CD4-positive, alpha-beta T cell treated with Interleukin-17A for 1 hour (primary cell): Measurements from ENCODE around the gene OR2L5.

Source experiments
- DNase-seq: peaks from one replicate; pipeline ENCODE4 v3.0.0-alpha.2; 2020

Gene OR2L5

GRCh38 chr1:248013229-248013710 lies at the start of gene OR2L5:
Gene OR2L5 (plus strand): TSS chr1:248013660. CDS start chr1:248021948, 8,288 bp downstream.
- DNase-seq, result no peak

- no peak for DNase-seq
Observed at GRCh38 chr1:247964933-247965332, 48.5 kb upstream of the OR2L5 start, which contains the start of gene OR2AK2. Gene OR2AK2 (plus strand): TSS chr1:247965233. CDS start chr1:247965377, 144 bp downstream.

GRCh38 chr1:247966532-247967204 lies 46.8 kb upstream of the OR2L5 start:
- DNase-seq, result no peak

- DNase-seq, result no peak
Observed at GRCh38 chr1:247992986-247993385, 20.5 kb upstream of the OR2L5 start.

GRCh38 chr1:247998811-247999210 lies 14.6 kb upstream of the OR2L5 start:
- no peak for DNase-seq

- DNase-seq, result no peak
Observed at GRCh38 chr1:248000169-248000568, 13.3 kb upstream of the OR2L5 start.

- DNase-seq, result no peak
Observed at GRCh38 chr1:248007778-248008177, 5.7 kb upstream of the OR2L5 start.

- DNase-seq, result no peak
Observed at GRCh38 chr1:248009681-248010080, 3.8 kb upstream of the OR2L5 start.

GRCh38 chr1:248015803-248016202 lies 2.3 kb downstream of the OR2L5 start:
- no peak for DNase-seq

- no peak for DNase-seq
Observed at GRCh38 chr1:248029770-248030169, 16.3 kb downstream of the OR2L5 start, which contains the start of gene OR2L2. Gene OR2L2 (plus strand): TSS chr1:248030070. CDS start chr1:248038268, 8,198 bp downstream.

- DNase-seq, result no peak
Observed at GRCh38 chr1:248045209-248045608, 31.7 kb downstream of the OR2L5 start.

GRCh38 chr1:248046536-248046935 lies 33.1 kb downstream of the OR2L5 start, which contains the start of gene OR2L3:
Gene OR2L3 (plus strand): TSS chr1:248046836. CDS start chr1:248060682, 13,846 bp downstream.
- DNase-seq, result no peak

GRCh38 chr1:248047008-248047407 lies 33.5 kb downstream of the OR2L5 start:
- no peak for DNase-seq

GRCh38 chr1:248054671-248055070 lies 41.2 kb downstream of the OR2L5 start:
- no peak for DNase-seq

GRCh38 chr1:248055261-248055660 lies 41.8 kb downstream of the OR2L5 start:
- no peak for DNase-seq

GRCh38 chr1:248065071-248065470 lies 51.6 kb downstream of the OR2L5 start:
- no peak for DNase-seq

GRCh38 chr1:248065604-248066003 lies 52.1 kb downstream of the OR2L5 start:
- DNase-seq, result no peak
